T-helper 2 cell treated with Interferon-gamma antibody and Interleukin-4, amounts not matched to agents 100 ng/mL and 5 ng/mL, for 36 hours (primary cell): ENCODE measurements around the gene KATNAL1. TPM values are rescaled to one million over a fixed set of nuclear protein-coding genes. Genes with fewer than 3 reads are reported as not detected.
"Not testable (repeated sequence)": the region's sequence is repeated elsewhere in the genome, so short reads cannot be mapped to it uniquely, and the experiment has no call there.

Experiments
- intact Hi-C: fragments of 100-400 bp; cut with micrococcal nuclease; formaldehyde crosslinking; loops from one replicate; pipeline ENCODE4 v1.15.1; 2023
- total RNA-seq: library from RNA; stranded (reverse); gene quantifications from 2 replicates; pipeline ENCODE4 v1.2.3, GENCODE V29; 2022

The KATNAL1 gene
- total RNA-seq, 1 donor from 2014 or later = 18.9 TPM

GRCh38 chr13:30224732-30225131 is 82.6 kb downstream of the KATNAL1 start:
- intact Hi-C loops = no loop called here

- intact Hi-C loops = no loop called here
Observed at GRCh38 chr13:30222254-30222653, 85.1 kb downstream of the KATNAL1 start.

GRCh38 chr13:30216111-30216510 is 91.2 kb downstream of the KATNAL1 start:
- intact Hi-C loops = no loop called here

- intact Hi-C loops = no loop called here
Observed at GRCh38 chr13:30212256-30212655, 95.1 kb downstream of the KATNAL1 start.

GRCh38 chr13:30211745-30212144 is 95.6 kb downstream of the KATNAL1 start:
- intact Hi-C loops = no loop called here

- intact Hi-C loops = no loop called here
Observed at GRCh38 chr13:30204564-30204963, 102.8 kb downstream of the KATNAL1 start.

GRCh38 chr13:30196025-30196424 is 111.3 kb downstream of the KATNAL1 start:
- intact Hi-C loops = no loop called here

GRCh38 chr13:30194906-30195305 is 112.4 kb downstream of the KATNAL1 start:
- intact Hi-C loops = no loop called here

- intact Hi-C loops = no loop called here
Observed at GRCh38 chr13:30193279-30194234, 113.8 kb downstream of the KATNAL1 start.

- intact Hi-C loops = no loop called here
Observed at GRCh38 chr13:30192320-30193093, 114.8 kb downstream of the KATNAL1 start.

GRCh38 chr13:30191491-30192100 is 115.8 kb downstream of the KATNAL1 start:
- intact Hi-C loops = no loop called here

- intact Hi-C loops = no loop called here
Observed at GRCh38 chr13:30186634-30187415, 120.5 kb downstream of the KATNAL1 start.

- intact Hi-C loops = no loop called here
Observed at GRCh38 chr13:30181888-30182651, 125.3 kb downstream of the KATNAL1 start.

GRCh38 chr13:30179597-30180276 is 127.6 kb downstream of the KATNAL1 start:
- intact Hi-C loops = no loop called here

GRCh38 chr13:30178976-30179375 is 128.4 kb downstream of the KATNAL1 start:
- intact Hi-C loops = no loop called here

GRCh38 chr13:30175166-30175565 is 132.2 kb downstream of the KATNAL1 start:
- intact Hi-C loops = no loop called here

GRCh38 chr13:30174250-30174649 is 133.1 kb downstream of the KATNAL1 start:
- intact Hi-C loops = not testable (repeated sequence)

- intact Hi-C loops = no loop called here
Observed at GRCh38 chr13:30173303-30173610, 134.1 kb downstream of the KATNAL1 start.

- intact Hi-C loops = no loop called here
Observed at GRCh38 chr13:30172593-30173302, 134.6 kb downstream of the KATNAL1 start.
